Measurements from ENCODE around the gene CIAO2A. TPM values are rescaled to one million over a fixed set of nuclear protein-coding genes. Genes with fewer than 3 reads are reported as not detected.
"Not testable (repeated sequence)": the region's sequence is repeated elsewhere in the genome, so short reads cannot be mapped to it uniquely, and the experiment has no call there.

CIAO2A gene
- total RNA-seq, 2 donors from 2014 or later = 86.5 to 106 TPM

GRCh38 chr15:64117759-64118487 lies 24.3 kb upstream of the CIAO2A start:
- intact Hi-C loops (cut with DNase I, micrococcal nuclease) = no loop called here
- DNase-seq = no peak
- peak; percentile 51 for ATAC-seq

DNA sequence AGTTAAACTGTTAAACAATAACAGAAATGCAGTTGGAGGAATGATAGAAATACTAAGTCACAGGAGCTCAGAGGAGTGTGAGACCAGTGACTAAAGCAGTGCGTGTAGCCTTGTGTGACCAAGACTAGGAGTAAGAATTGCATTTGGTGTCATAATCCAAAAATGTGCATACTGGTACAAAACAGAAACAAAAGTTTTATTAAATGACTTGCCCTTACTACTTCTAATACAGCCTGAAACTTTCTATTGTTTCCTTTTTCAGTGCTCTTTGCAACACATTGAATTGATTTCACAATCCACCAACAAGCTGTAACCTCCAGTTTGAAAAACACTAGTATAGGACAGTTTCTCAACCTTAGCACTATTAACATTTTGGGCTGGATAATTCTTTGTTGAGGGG lies 19.3 kb upstream of the CIAO2A start:
- ATAC-seq (no peak), DNase-seq (no peak)
- intact Hi-C loops (cut with DNase I, micrococcal nuclease) = no loop called here

- intact Hi-C loops (cut with DNase I, micrococcal nuclease) = no loop called here
- DNase-seq (no peak), ATAC-seq (no peak)
Measured at GRCh38 chr15:64112073-64112772, 18.6 kb upstream of the CIAO2A start.

DNA sequence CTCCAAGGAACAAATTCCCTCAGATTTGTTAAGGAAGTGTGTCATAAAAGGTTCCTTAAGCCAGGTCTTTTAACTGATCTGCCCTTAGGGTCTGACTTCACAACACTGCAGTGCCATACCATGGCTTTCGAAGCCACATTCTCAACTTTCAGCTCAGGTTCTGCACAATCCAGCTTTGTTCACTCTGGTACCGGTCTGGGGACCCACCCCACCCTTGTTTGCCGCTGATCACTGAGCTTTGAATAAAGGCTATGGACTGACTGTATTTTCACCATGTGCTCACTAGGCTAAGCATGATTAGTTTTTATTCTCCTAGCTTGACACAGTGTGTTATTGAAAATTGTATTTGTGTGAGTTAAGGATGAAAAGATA lies 18.0 kb upstream of the CIAO2A start:
- DNase-seq (no peak), ATAC-seq (no peak)
- intact Hi-C loops (cut with DNase I, micrococcal nuclease) = no loop called here

GRCh38 chr15:64110950-64111678 lies 17.5 kb upstream of the CIAO2A start:
- intact Hi-C loops (cut with DNase I, micrococcal nuclease) = no loop called here
- ATAC-seq (no peak), DNase-seq (no peak)

DNA sequence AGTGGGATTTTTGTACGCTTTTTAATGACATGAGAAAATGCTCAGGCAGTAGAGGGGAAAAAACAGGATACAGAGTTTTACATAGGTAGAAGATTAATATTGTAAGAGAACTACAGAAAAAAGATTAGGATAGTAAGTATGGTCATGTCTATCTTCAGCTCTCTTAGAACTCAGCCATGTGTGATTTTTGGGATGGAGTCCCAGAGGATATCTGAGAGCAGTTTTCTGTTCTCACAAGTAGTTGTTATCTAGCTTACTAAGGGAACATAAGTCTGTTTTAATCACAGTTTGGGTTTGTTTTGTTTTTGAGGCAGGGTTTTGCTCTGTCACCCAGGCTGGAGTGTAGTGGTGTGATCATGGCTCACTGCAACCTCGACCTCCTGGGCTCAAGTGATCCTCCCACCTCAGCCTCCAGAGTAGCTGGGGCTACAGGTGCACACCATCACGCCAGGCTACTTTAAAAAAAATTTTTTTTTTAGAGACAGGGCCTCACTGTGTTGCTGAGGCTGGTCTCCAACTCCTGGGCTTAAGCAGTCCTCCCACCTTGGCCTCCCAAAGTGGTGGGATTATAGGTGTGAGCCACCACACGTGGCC lies 16.6 kb upstream of the CIAO2A start:
- ATAC-seq; intact Hi-C loops (cut with DNase I, micrococcal nuclease); DNase-seq: not testable (repeated sequence)

DNA sequence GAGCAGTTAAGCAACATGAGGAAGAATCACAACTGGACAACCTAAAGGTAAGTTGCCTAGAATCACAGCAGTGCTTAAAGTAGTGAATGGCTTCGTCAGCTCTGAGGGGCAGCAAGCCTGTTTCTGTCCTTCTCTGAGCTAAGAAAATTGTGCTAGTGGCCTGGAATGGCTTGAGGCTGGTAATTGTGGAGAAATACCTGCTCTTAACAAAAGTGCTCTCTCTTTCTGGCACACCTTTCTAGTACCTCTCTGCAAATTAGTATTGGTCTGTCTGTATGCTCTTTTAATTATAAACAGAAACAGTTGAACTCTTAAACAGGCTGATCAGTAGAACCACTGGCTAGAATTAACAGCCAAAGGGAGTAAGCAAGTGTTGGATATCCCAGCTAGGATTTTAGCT lies 13.7 kb upstream of the CIAO2A start:
- ATAC-seq (no peak), DNase-seq (no peak)
- intact Hi-C loops (cut with DNase I, micrococcal nuclease) = no loop called here

DNA sequence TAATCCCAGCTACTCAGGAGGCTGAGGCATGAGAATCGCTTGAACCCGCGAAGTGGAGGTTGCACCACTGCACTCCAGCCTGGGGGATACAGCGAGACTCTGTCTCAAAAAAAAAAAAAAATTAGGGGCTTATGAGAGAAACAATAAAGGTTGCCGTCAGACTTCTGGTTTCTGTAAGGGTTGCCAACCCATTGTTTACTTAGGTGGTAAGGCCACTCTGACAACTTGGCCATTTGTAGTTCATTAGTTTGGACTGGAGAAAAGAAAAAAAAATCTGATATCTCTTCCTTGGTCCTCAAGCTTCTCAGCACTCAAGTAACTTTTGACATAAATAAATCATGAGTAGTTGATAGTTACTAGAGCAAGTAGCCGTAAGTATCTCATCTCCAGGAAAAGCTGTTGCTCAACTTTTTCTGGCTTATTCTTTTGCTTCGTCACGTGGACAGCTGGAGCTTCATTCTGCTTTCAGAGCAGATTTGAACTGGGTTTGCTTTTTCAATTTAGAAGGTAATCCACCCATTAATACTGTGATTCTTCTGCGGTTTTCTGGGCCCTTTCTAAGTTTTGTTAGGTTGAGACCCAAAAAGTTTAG lies 11.6 kb upstream of the CIAO2A start:
- ATAC-seq (no peak), DNase-seq (no peak)
- intact Hi-C loops (cut with DNase I, micrococcal nuclease) = no loop called here

GRCh38 chr15:64102497-64102896 lies 8.9 kb upstream of the CIAO2A start:
- ATAC-seq = no peak
- intact Hi-C loops (cut with DNase I, micrococcal nuclease) = no loop called here

DNA sequence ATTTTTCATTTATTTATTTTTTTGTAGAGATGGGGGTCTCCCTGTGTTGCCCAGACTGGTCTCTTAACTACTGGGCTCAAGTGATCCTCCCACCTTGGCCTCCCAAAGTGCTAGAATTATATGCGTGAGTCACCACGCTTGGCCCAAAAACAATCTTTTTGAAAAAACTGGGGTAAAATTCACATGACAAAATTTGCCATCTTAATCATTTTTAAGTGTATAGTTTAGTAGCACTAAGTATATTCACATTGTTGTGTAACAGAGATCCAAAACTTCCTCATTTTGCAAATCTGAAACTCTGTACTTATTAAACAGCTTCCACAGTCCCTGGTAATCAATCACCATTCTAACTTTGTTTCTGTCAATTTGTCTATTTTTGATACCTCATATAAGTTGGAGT lies 7.3 kb upstream of the CIAO2A start:
- no peak for ATAC-seq
- no peak for DNase-seq
- intact Hi-C loops (cut with DNase I, micrococcal nuclease) = no loop called here

More at GRCh38 chr15:64102497-64102896, 8.9 kb upstream of the CIAO2A start:
- DNase-seq = no peak

DNA sequence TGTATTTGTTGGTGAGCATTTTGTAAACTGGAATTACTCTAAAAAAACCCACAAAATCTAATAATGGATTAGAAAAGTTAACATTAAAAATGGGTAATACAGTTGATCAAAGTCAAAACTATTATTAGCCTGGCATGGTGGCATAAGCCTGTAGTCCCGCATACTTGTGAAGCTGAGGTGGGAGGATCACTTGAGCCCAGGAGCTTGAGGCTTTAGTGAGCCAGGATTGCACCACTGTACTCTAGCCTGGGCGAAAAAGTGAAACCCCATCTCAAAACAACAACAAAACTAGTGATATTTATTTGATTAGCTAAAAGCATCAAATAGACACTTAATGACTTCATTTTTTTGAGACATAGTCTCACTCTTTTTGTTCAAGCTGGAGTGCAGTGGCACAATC lies 5.7 kb upstream of the CIAO2A start:
- DNase-seq (no peak), ATAC-seq (no peak)
- intact Hi-C loops (cut with DNase I, micrococcal nuclease) = no loop called here

DNA sequence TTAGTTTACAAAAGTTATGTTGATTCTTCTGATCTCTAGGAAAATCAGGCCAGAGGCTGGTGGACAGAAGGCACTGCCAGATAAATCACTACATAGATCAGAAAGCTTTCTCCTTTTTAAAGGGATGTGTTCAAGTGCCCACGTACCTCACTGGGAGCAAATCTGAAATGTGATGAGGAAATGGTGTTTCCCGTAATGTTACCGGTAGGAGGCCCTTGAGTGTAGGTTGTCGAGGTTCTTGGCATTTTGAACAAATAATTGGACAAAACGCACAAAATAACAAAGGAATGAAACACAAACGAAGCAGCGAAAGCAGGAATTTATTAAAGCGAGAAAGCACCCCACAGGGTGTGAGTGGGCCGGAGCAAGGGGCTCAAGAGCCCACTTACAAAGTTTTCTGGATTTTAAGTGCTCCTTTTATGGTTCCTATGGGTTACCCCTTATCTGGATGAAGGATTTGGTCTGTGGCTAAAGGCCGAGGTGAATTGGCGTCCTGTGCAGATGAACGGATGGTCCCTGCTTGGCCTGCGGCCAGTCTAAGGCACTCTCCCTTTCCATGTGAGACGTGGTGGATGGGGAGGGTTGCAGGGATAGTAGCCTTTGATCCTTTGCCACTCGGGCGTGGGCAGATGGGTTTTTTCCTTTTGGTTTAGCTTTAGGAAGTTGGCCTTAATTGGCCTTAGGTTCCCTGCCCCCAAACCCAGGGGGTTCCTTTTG lies 3.2 kb upstream of the CIAO2A start:
- intact Hi-C loops (cut with DNase I, micrococcal nuclease) = no loop called here
- ATAC-seq = no peak
- DNase-seq = no peak

DNA sequence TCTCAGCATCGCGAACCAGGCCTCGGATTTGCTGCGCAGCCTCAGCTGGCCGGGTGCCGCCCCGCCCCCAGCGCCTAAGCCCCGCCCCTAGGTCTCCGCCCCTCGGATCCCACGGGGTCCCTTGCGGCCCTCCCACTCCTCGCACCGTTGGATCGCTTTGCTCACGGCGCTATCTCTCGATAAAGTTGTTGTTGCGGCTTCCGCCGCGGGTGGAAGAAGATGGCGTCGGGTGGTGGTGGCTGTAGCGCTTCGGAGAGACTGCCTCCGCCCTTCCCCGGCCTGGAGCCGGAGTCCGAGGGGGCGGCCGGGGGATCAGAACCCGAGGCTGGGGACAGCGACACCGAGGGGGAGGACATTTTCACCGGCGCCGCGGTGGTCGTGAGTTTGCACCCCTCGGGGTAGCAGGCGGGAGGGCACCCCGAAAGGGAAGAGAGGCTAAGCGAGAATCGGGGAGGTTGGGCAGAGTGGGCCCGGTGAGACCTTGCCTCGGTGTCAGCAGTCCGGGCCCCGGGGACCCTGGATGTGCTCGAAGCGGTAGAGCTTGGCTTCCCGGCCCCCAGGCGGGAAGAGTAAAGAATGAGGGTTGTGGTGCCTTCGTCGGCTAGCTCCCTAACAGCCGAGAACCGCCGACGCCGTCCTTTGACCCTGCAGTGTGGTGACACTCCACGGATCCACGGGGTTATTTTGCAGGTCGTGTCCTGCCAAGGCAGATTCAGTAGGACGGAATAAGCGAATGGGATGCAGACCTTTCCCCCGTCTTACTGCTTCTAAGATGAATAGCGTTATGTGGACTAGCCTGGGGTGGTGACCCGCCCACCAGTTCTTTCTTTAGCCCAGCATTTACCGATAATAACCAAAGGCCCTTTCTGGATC lies 2.4 kb upstream of the CIAO2A start, which contains the start of gene SNX1:
Gene SNX1 (plus strand): TSS at position 188 of the 873 bp plus-strand sequence. CDS start 32 bp downstream, at position 220.
- intact Hi-C loops (cut with DNase I, micrococcal nuclease) = no loop called here
- ATAC-seq (peak; percentile 72), DNase-seq (peak; percentile 94 to 96)

GRCh38 chr15:64095431-64095794 lies 1.8 kb upstream of the CIAO2A start:
- ATAC-seq (no peak), DNase-seq (no peak)
- intact Hi-C loops (cut with DNase I, micrococcal nuclease) = no loop called here

- peak; percentile 40 for ATAC-seq
- intact Hi-C loops (cut with DNase I, micrococcal nuclease) = no loop called here
- peak; percentile 61 to 67 for DNase-seq
Measured at GRCh38 chr15:64092864-64093626, 593 bp downstream of the CIAO2A start.

DNA sequence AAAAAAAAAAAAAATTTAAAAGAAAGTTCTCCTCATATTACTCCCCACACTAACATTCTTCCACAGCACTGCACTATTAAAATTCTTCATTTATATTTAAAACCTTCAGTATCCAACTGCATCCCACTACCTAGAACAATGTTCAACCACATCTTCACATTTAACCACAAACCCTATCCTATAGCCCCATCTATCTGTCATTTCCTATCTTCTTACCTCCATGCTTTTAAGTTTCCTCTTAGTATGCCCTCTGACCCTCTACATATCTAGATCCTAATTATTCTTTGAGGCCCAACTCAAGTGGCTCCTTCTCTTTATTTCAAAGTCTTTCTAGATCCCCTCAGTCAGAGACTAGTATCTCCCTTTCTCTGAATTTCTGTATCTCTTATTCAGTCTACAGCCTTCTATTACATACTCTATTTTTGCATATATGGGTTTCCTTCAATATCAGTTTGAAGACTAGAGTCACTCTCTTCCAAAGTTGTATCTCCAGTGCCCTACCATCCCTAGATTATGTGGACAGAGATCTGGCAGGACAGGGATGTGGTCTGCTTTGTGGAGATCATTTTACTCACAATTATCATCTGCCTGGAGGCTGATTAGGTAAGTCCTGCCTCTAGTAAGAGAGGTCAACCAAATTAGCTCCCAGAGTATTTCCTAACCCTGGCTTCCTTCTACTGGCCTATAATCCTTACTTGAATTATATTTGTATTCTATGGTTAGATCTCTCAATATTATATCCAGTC lies 1.4 kb downstream of the CIAO2A start:
- DNase-seq = no peak
- intact Hi-C loops (cut with DNase I, micrococcal nuclease) = no loop called here
- no peak for ATAC-seq

Measured in left colon (tissue), 2 donors.